Vagina (tissue), 2 donors: ENCODE measurements around the gene AKR1E2.

Experiments used
- CTCF ChIP-seq, 3 experiments: fragments of 450-650 bp in 2 of 3; fragments of 200-600 bp in 1 of 3; sonication (generic) in 1 of 3; IDR thresholded peaks; one replicate each; pipeline ENCODE4 v1.5.1; 2017 to 2019; ENCODE audit warnings: antibody characterized with exemption in 3 of 3, mild to moderate bottlenecking in 2 of 3, moderate library complexity in 2 of 3
- POLR2A ChIP-seq, 2 donors: fragments of 450-650 bp; IDR thresholded peaks; one replicate each; pipeline ENCODE4 v1.6.1; 2017; ENCODE audit warnings: antibody characterized with exemption in 2 of 2, mild to moderate bottlenecking in 2 of 2, moderate library complexity in 2 of 2

- TF ChIP-seq POLR2A (IDR thresholded peaks at IDR 0.05) (no peak), CTCF (IDR thresholded peaks at IDR 0.05) (no peak)
Measured at GRCh38 chr10:4780782-4781181, 45.2 kb upstream of the AKR1E2 start.
